Measurements from ENCODE around the gene ABCA7.

Gene ABCA7

GRCh38 chr19:1004803-1005664 lies 34.9 kb upstream of the ABCA7 start:
- DNase-seq: no peak

- DNase-seq: no peak
Measured at GRCh38 chr19:1006711-1007398, 33.1 kb upstream of the ABCA7 start.

- no peak for DNase-seq
Measured at GRCh38 chr19:1007399-1008251, 32.3 kb upstream of the ABCA7 start.

- DNase-seq: no peak
Measured at GRCh38 chr19:1008268-1009040, 31.5 kb upstream of the ABCA7 start.

GRCh38 chr19:1009041-1009980 lies 30.6 kb upstream of the ABCA7 start:
- no peak for DNase-seq

- DNase-seq: no peak
Measured at GRCh38 chr19:1009981-1010538, 29.8 kb upstream of the ABCA7 start.

GRCh38 chr19:1010586-1011510 lies 29.1 kb upstream of the ABCA7 start:
- DNase-seq: no peak

GRCh38 chr19:1011831-1012333 lies 28.0 kb upstream of the ABCA7 start:
- no peak for DNase-seq

- DNase-seq: no peak
Measured at GRCh38 chr19:1012334-1012733, 27.6 kb upstream of the ABCA7 start.

- DNase-seq: no peak
Measured at GRCh38 chr19:1013218-1013617, 26.7 kb upstream of the ABCA7 start.

GRCh38 chr19:1014161-1015060 lies 25.5 kb upstream of the ABCA7 start:
- no peak for DNase-seq

GRCh38 chr19:1015061-1015781 lies 24.7 kb upstream of the ABCA7 start:
- DNase-seq: no peak

GRCh38 chr19:1015782-1016646 lies 23.9 kb upstream of the ABCA7 start:
- no peak for DNase-seq

GRCh38 chr19:1016647-1017114 lies 23.2 kb upstream of the ABCA7 start:
- DNase-seq: no peak

- no peak for DNase-seq
Measured at GRCh38 chr19:1017115-1017905, 22.6 kb upstream of the ABCA7 start.

- no peak for DNase-seq
Measured at GRCh38 chr19:1017906-1018305, 22.0 kb upstream of the ABCA7 start.
